ENCODE data around the gene FGD5.
A peak's percentile ranks its signal among the peaks of the same experiment; 100 is the strongest.

The FGD5 gene

DNA sequence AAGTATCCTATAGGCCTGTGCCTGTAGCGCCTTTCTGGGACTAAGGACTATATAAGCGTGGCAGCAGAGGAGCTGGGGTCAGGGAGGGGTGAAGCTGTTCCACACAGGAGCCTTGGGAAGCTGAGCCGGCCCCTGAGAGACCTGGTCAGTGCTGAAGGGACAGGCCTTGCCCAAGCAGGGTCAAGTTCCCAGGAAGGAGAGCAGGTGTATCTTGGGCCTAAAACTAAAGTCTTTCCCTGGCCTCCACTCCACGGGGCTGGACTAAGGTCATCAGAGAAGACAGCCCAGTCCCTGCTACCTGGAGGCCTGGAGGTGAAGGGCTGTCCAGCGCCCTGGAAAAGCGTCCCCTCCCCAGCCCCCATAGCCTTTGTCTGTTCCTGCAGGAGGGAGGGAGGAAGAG is 104.7 kb downstream of the FGD5 start:
- H3K4me3 ChIP-seq (ENCODE audit: low read depth, low read length) = no peak overlapping the region

DNA sequence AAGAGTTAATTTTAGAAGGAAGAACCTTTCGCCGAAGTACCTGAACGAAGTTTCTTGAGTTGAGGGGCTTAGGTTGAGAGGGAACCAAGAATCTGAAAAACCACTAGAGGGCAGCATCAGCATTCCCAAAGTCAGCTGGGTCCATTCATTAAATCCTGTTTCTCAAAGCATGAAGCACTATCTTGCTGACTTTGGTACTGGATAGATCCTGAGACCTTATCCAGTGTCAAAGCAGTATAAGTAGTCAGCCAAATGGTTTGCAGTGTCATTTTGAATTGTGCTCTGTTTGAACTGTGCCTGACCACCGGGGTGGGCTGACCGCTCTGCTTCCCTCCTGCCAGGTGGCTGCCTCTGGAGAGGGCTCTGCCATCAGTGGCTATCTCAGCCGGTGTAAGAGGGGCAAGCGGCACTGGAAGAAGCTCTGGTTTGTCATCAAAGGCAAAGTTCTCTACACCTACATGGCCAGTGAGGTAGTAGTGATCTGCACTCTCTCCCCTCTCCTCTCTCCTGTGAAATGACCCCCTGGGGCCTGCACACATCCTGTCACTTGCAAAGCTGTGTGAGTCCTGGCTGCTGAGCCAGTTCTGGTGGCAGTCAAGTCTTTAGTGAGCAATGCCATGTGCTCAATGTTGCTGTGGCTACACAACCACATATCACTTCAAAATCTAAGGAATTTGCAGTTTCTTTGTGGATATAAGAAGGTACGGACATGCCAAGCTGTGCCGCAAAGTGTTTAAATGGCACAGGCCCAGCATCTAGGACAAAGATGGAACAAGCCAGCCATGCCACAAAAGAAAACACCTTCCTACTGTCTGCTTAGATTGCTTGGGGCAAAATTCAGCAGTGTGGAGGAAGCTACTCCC is 107.2 kb downstream of the FGD5 start:
- no peak overlapping the region for H3K4me3 ChIP-seq (ENCODE audit: low read depth, low read length)

DNA sequence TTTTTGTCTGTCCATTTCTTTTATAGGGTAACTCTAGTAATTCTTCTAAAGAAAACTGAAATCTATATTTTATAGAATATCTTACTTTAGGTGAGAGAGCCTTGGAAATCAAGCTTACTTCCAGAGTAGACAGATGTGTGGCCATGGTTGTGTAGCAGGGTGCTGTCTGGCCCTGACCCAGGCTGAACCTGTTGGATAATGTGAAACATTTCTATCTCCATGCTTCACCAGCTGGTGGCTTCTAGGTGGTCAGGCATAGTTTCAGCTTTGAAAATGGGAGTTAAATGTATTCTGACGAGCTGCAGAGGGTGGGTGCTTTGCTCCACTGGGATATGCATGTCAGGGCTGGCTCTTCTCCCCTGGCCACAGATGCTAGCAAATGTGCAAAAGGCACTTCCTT is 107.8 kb downstream of the FGD5 start:
- no peak overlapping the region for H3K4me3 ChIP-seq (ENCODE audit: low read depth, low read length)

DNA sequence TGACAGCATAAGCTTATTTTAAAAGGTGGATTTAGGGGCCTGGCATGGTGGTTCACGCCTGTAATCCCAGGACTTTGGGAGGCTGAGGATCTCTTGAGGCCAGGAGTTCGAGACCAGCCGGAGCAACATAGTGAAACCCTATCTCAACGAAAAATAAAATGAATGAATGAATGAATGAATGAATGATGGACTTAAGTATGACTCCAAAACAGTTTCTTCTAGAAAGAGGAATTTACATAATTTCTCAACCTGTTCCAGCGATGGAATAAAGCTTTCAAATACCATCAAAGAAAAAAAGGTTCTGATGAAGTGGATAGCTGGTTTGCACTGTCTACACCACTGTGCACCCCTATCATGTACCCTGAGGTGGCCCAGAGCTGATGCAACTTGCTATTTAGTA is 108.5 kb downstream of the FGD5 start:
- H3K4me3 ChIP-seq (ENCODE audit: low read depth, low read length) = no peak overlapping the region

DNA sequence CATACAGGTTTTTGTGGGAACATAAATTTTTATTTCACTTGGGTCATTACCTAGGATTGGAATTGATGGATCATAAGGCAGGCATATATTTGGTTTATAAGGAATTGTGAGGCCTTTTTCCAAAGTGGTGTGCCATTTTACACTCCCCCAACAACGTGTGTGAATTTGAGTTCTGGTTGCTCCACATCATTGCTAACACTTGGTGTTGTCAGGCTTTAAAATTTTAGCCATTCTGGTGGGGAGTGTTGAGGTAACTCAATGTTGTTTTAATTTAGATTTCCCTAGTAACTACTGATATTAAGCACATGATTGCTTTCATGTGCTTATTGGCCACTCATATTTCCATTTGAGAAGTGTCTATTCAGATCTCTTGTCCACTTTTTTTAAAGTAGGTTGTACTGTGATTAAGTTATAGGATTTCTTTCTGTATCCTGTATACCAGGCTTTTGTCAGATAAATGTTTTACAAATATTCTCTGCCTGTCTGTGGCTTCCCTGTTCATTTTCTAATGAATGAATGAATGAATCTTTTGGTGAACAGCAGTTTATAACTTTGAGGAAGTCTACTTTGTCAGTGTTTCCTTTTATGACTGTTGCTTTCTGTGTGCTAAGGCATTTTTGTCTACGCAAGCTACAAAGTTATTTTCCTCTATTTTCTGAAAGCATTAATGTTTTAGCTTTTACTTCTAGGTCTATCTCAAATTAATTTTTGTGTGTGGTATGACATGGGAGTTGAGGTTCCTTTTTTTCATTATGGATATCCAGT is 110.7 kb downstream of the FGD5 start:
- no peak overlapping the region for H3K4me3 ChIP-seq (ENCODE audit: low read depth, low read length)

DNA sequence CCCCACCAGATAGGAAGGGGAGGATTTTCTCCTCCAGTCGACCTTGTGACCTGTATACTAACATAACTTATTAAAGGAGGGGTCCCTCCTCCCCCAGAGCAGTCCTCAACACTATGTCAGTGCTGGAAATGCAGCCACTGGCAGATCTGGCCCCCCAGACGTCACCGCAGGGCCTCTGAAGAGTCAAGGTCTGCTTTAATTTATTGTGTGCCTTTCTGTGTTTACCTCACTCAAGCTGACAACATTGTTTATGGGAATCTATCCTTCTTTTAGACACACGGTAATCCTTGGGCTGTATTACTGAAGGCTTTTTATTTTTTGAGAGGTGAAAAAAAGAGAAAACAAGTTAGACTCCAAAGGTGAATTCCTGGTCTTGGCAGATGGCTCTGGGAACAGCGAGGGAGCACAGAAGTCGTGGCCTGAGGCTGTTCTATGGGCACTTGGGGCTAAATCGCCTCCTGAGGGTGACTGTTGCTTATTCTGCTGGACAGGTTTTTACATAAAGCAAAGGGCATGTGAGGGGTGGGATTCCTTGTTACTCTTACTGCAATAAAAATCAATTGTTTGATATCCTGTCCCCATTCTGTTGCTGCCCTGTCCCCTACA is 115.2 kb downstream of the FGD5 start:
- H3K4me3 ChIP-seq (ENCODE audit: low read depth, low read length) = no peak overlapping the region

DNA sequence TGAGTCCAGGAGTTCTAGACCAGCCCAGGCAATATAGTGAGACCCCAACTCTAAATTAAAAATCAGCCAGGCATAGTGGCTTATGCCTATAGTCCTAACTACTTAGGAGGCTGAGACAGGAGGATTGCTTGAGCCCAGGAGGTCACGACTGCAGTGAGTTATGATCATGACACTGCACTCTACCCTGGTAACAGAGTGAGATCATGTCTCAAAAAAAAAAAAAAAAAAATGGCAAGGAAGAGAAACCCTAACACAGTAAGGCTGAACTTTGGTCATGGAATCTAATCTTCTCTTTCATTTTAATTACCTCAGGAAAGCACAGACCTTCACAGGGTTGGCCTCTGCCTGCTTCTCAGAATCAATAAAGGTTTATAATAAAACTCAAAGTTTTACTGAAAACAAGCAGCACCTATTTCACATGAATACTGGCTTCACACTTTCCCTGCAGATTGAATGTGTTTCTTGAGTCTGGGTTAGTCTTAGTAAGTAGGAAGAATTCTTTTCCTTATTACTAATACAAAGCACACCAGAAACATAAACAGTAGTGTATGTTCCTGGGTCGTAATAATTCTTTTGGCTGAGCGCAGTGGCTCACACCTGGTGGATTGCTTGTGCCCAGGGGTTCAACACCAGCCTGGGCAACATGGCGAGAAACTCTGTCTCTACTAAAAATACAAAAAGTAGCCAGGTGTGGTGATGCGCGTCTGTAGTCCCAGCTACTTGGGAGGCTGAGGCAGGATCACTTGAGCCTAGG is 117.0 kb downstream of the FGD5 start:
- no peak overlapping the region for H3K4me3 ChIP-seq (ENCODE audit: low read depth, low read length)

DNA sequence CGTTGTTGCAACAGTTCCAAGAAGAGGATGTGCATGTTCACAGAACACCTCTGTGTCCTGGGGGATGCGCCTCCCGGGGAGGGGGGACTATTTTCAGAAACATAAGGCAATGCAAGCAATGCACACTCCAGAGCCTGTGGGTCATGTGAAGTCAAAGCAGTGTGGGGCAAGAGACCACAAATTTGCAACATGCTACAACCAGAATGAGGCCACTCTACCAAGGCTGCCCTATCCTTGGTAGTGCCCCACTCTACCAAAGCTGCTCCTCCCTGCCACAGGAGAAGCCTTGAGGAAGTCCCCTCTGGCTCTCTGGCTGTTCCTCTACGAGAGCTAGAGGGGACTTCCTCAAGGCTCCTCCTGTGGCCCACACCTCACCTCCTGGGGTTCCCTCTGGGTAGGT is 120.2 kb downstream of the FGD5 start:
- H3K4me3 ChIP-seq (ENCODE audit: low read depth, low read length) = no peak overlapping the region

DNA sequence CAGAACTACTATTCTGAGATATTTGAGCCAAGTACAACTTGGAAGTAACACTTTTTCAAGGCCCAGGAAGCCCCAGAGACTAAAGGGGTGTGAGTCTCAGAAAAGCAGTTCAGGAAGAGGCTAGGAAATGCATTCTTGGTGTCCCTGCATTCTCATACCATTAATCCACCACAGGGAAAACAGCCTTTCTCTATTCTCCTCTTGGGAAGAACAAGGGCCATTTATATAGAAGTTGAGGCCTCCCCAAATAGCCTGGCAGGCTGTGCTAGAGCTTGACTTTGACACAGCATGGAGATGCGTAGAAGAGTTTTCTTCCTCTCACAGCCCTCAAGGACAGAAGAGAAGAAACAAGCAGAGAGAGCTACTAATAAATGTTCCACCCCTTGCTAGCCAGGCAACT is 123.1 kb downstream of the FGD5 start:
- H3K4me3 ChIP-seq (ENCODE audit: low read depth, low read length) = no peak overlapping the region

DNA sequence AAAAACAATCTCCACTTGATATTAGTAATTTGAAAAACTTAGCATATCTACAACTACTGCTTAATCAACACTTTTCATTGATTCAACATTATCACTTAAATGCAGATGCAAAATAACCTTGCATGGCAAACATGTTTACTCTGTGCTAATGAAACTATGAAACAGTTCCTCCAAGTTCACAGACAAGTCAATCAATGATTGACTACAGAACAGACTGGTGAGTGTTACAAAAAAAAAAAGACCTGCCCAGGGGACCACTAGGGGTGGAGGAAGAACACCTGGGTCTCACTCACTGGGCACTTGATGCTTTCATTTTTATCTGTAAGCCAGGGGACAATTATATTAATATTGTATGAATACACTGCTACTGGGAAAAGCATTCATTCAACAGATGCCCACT is 124.3 kb downstream of the FGD5 start:
- no peak overlapping the region for H3K4me3 ChIP-seq (ENCODE audit: low read depth, low read length)

DNA sequence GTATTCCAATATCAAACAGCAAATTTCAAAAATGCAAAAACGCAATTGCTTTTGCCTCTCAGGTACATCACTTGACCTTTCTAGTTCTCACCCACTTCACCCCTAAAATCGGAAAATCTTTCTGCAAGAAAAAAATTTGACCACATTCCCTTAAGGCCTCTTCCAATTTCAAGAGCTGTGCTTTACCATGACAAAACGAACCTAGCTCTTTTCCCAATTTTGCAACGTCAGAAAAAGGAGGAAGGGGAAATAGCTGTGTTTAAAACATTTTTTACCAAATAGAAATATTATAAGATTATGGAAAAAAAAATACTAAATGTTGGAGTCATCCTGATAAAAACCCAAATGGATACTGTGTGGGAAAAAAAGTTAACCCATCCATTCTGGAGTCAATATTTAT is 127.5 kb downstream of the FGD5 start:
- H3K4me3 ChIP-seq (ENCODE audit: low read depth, low read length) = peak overlapping the region; percentile 91

DNA sequence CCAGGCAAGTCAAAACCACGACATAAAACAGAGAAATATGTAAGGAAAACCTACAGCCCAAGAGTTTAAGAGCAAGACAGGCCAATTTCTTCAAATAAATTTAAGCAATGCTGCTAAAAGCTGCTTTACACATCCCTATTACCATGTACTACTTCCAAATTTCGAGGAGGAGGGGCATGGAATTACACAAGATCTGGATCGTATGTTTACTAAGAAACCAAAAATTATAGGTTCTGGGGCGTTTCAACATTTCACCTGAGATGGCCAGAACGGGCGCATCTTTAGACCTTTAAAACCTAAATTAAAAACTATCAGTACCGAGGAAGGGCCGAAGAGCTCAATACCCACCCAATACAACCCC is 128.0 kb downstream of the FGD5 start:
- H3K4me3 ChIP-seq (ENCODE audit: low read depth, low read length) = peak overlapping the region; percentile 91

DNA sequence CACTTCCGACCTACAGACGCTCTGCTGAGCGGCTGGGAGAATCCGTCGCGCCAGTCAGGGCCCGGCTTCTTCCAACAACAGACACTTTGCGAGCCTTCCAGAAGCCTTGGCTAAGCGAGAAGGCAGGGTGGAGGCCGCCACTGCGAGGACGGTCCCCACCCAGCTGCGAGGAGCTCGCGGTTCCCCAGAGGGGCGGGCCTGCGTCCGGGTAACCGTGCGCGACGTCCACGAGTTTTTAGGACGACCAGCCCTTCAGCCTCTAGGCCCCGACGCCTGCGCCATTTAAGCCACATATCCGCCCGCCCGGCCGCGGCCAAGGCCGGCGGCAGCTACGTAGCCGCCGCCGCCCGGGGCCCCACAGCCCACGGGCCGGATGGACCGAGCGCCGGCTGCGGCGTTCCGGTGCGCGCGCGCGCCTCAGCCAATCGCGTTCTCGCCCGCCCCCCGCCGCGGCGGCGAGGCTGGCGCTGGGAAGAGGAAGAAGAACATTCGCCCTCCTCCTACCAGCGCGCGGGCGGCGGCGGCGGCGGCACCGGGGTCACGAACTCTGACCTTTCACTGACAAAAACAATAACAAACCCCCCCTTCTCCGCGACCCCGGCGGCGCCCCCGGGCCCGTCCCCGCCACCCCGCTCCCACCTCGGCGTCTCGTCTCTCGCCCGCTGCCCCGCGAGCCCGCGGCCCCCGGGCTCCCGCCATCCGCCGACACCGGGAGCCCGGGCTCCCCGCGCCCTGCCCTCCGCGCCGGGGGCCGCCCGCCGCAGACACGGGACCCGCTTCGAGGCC is 128.5 kb downstream of the FGD5 start, which contains the start of gene NR2C2:
Gene NR2C2, plus strand, starts transcription at position 484 of the 786 bp plus-strand sequence. CDS start 56,332 bp downstream, outside the sequence.
- H3K4me3 ChIP-seq (ENCODE audit: low read depth, low read length) = peak within 1 kb of the TSS; percentile 91

DNA sequence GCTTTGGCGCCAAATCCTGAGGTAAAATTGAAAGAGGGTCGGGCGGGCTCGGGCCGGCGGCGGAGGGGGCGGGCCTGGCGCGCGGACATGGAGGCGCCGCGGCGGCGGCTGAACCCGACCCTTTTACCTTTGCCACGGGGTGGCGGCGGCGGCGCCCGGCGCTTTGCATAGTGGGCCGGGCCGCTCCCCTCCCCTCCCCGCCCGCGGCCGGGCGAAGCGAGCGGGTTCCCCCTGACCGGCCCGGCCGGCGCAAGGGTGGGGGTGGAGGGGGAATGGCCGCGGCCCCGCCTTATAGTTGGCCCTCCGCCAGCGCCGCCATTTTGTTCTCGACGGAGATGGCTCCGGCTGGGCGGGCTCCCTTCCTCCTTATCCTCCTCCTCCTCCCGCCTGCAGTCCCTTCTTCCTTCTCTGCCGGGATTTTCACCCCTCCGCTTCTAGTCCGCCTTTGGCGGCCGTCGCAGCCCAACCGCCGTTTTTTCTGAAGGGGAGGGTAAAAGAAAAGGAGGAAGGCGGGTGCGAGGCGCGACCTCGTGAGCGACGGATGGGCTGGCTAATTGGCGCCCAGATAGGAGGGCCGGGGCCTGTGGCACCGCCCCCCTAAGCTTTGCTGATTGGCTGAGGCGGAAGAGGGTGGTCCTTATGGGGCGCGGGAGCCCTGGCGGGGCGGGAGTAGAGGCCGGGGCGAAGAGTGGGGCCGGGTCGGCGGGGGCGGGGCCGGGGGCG is 129.3 kb downstream of the FGD5 start:
- H3K4me3 ChIP-seq (ENCODE audit: low read depth, low read length) = peak overlapping the region; percentile 91

DNA sequence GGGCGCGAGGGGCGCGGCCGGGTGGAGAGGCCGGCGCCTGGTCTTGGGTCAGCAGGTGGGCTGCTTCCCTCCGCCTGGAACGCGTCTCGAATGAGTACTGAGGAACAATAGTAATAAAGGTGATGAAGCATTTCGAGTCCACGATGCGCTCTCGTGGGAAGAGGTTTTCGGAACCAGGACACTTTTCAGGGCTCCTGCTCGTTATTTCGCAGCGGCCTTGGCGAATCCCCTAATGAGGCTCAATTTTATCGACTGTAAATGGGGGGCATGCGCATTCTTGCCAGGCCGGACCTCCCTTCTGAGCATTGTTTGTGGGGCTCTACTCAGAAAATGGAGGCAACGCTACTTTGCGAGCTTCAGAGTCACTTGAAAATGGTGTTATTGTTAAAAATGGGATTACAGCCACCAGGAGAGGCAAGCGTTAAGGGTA is 129.9 kb downstream of the FGD5 start:
- peak overlapping the region; percentile 75 for H3K4me3 ChIP-seq (ENCODE audit: low read depth, low read length)

DNA sequence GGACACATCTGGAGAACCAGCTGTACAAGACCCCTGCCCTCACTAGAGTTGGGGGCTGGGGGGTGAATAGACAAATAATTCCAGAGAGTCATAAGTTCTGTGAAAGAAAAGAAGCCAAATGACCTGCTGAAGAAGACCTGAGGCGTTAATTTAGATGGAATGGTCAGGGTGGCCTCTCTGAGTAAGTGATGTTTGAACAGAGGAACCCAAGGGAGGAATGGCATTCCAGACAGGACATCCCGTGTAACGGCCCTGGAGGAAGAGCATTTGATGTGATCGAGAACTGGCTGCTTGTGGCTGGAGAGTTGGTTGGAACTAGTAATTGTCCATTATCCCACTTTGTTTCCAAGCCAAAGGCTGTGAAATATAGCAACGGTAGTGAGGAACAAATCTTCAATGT is 130.4 kb downstream of the FGD5 start:
- peak overlapping the region; percentile 75 for H3K4me3 ChIP-seq (ENCODE audit: low read depth, low read length)

DNA sequence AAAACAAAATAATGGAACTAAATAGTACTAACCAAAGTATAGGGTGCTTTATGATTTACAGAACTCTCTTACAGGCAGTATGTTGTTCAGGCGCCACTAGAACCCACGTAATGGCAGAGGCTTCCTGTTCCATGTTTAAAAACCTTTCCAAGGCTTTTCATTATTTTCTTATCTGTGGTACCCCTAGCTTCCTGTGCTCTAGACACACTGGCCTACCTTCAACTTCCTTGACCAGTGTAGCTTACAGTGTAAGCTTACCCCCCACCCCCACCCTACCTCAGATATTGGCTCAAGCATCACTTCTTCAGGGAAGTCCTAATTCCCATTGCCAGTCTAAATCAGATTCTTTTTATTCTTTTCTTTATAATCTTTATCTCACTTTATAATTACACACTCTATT is 131.5 kb downstream of the FGD5 start:
- no peak overlapping the region for H3K4me3 ChIP-seq (ENCODE audit: low read depth, low read length)

DNA sequence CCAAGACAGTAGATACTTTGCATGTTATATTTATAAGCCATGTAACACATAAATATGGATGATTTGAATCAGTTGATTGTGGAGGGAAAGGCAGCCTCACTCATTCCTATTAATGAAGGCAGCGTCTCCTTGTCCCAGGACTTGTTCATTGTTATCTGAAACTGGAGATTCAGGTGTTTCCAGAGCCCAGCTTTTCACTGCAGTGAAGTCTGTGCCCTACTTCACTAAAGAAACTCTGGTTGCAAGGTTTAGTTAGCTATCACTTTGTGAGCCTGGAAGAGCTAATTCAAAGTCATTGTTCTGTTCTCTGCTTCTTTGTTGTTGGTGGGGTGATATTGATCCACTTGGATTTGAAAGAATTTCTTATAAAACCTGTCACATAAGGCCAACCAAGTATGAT is 138.4 kb downstream of the FGD5 start:
- no peak overlapping the region for H3K4me3 ChIP-seq (ENCODE audit: low read depth, low read length)

DNA sequence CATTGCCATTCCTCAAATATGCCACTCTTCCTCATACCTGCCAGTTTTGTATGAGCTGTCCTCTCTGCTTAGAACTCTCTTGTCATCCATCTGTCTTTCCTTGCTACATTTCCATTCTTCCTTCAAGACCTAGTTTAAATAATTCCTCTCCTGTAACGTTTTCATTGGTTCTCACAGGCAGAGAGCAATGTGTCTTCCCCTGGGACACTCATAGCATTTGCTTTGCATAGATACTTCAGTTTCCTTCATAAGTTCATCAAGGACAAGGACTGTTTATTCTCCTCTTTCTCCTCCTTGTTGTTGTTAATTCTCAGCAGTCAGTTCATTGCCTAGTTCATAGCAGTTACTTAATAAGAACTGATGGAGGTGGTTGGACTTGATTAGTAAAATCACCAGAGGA is 139.2 kb downstream of the FGD5 start:
- no peak overlapping the region for H3K4me3 ChIP-seq (ENCODE audit: low read depth, low read length)

Data from iPS-11a (cell line).